CD4-positive, alpha-beta T cell treated with Interleukin-10 for 1 hour (primary cell): Measurements from ENCODE around the gene SIRT6.
"Not testable (repeated sequence)": the region's sequence is repeated elsewhere in the genome, so short reads cannot be mapped to it uniquely, and the experiment has no call there.

Experiments
- DNase-seq: peaks from one replicate; pipeline ENCODE4 v3.0.0-alpha.2; 2020

The SIRT6 gene

DNA sequence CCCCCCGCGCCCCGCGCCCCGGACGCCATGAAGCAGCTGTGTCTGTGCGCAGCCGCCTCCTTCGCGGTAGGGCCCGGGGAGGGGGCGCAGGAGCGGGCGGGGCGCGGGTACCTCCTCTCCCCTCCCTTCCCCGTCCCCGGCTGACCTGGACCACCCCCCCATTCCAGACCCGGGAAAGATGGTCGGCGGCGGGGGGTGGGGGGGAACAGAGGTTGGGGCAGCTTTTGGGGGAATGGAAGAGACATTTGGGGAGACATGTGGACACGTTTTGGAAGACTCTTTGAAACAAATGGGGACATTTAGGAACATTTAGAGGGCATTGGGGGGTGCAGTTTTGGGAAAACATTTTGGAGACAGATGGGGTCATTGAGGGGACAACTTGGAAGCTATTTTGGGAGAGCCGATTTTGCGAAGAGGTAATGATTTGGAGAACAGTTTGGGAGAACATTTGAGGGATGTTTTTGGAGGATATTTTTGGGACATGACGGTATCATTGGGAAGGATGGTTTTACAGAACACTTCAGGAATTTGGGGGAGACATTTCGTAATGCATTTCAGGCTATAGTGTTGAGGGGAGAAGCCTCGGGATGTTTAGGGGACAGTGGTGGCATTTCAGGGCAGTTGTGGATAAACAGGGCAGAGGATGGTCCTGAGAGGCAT is 16.2 kb upstream of the SIRT6 start:
- no peak for DNase-seq

DNA sequence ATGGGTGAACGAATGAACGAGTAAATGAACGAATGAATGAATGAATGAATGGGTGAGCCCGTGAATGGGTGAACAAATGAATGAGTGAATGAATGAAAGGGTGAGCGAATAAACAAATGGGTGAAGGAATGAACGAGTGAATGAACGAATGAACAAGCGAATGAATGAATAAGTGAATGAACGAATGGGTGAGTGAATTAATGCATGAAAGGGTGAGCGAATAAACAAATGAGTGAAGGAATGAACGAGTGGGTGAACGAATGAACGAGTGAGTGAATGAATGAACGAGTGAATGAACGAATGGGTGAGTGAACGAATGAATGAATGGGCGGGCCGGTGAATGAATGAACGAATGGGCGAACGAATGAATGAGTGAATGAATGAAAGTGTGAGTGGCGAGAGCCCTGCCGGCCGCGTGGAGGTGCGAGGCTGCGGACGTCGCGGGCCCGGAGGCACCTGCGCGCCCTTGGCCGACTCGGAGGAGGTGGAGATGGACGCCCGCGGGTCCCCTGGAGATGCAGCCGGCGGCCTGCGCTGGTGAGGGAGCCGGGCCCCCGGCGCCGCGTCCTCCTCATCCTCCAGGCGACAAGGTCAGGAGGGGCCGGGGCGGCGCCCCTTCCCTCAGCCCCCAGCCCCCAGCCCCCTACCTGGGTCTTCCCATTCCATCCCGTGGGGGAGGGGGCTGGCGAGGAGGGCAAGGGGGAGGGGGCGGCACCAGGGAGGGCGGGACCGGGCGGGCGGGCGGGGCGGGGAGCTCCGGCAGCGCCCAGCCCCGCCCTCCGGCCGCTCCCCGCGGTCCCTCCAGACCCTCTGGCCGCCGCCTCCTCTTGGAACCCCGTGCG is 15.5 kb upstream of the SIRT6 start:
- no peak for DNase-seq

- no peak for DNase-seq
Observed at GRCh38 chr19:4197228-4197624, 14.9 kb upstream of the SIRT6 start.

DNA sequence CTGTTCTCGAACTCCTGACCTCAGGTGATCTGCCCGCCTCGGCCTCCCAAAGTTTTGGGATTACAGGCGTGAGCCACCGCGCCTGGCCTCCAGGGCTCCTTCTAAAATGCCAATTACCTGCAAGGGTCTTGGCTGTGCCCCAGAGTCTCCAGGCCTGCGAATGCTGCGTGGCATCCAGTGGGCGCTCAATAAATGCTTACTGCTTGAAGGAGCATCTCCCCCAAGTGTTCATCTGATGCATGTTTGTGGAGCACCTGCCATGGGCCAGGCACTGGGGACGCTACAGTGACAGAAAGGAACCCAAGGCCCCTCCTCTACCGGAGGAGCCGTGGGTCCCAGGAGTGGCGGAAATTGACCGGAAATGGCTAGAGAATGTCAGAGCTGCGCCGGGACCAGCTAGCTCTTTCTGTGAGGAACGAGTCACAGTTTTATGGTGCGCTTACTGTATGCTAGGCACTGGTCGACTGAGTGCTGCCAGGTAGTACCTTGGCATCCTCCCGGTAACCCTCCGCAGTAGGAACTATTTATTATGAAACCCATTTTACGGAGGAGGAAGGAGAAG is 14.3 kb upstream of the SIRT6 start:
- DNase-seq: no peak

DNA sequence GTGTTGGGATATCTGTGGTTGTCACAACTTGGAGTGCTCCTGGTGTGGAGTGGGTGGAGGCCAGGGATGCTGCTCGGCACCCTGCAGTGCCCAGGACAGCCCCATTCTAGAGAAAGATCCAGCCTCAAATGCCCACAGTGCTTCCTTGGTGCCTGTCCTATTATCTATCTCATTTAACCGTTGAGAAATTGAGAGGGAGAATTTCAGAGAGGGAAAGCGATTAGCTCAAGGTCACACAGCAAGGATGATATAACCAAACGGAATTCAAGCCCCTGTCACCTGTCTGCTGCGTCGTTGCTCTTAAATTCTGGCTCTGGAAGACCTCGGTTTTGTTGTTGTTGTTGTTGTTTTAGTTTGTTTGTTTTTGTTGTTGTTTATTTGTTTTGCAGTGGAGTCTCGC is 13.6 kb upstream of the SIRT6 start:
- no peak for DNase-seq

DNA sequence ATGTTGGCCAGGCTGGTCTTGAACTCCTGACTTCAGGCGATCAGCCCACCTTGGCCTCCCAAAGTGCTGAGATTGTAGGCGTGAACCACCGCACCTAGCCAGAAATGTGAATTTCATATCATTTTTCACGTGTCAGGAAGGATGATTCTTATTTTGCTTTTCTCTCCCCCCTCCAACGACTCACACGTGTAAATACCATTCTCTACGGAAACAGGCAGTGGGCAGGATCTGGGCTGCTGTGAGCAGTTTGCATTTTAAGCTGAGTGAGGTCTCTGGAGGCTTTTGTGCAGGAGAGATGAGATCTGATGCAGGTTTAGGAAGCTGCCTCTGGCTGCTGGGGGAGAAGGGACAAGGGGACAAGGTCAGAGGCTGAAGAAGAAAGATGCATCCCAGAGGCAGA is 12.0 kb upstream of the SIRT6 start:
- no peak for DNase-seq

DNA sequence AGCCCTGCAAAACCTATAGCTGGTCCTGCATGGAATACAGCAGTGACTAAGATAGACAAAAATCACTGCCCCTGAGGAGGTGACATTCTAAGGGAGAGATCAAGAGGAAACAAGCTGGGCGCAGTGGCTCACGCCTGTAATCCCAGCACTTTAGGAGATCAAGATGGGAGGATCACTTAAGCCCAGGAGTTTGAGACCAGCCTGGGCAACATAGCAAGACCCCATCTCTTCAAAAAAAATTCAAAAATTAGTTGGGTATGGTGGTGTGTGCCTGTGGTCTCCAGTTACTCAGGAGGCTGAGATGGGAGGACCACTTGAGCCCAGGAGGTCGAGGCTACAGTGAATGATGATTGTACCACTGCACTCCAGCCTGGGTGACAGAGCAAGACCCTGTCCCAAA is 10.2 kb upstream of the SIRT6 start:
- DNase-seq: not testable (repeated sequence)

DNA sequence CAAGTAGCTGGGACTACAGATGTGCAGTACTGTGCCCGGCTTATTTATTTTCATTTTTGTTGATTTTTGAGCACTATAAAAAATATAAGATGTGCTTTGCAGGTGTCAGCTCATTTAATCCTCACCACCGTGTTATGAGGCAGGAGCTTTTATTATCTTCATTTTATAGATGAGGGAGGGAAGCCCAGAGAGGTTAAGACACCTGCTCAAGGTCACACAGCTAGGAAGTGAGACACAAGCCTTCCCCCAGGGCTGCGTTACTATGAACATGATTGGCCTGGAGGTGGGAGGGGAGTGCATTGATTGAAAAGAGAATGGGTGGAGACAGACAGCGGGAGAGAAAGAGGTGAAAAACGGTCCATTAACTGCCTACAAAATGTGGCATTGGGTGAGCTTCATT is 7.3 kb upstream of the SIRT6 start:
- DNase-seq: no peak

DNA sequence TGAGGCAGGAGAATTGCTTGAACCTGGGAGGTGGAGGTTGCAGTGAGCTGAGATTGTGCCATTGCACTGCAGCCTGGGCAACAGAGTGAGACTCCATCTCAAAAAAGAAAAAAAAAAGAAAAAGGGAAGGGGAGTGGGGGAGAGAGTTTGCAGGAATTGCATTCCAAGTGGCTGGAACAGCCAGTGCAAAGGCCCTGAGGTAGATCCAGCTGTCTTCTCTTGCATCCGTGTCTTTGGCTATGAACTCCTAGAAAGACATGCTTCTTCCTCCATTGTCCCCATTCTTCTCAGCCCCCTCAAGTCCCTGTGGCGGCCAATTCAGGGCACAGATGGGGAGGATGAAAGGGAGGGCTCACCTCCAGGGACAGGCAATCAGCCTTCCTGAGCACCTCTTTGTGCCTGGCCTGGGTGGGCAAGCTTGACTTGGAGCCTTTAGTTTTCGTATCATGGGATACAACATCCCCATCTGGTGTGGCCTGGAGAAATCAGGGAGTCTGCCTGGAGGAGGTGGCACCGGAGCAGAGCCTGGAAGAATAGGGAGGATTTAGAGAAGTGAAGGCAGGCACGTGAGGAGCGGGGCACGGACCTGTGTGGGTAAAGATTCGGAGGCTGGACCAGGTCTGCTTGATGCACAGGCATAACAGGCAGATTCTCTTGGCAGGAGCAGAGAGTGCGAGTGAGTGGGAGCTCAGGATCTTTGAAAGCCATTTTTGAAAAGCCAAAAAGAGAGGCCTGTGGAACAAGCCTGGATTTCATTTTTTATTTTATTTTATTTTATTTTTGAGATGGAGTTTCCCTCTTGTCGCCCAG is 5.2 kb upstream of the SIRT6 start:
- DNase-seq: no peak

GRCh38 chr19:4186087-4186993 is 4.0 kb upstream of the SIRT6 start:
- peak; percentile 79 for DNase-seq

- no peak for DNase-seq
Observed at GRCh38 chr19:4185413-4186086, 3.2 kb upstream of the SIRT6 start.

- DNase-seq: no peak
Observed at GRCh38 chr19:4184718-4185352, 2.5 kb upstream of the SIRT6 start.

DNA sequence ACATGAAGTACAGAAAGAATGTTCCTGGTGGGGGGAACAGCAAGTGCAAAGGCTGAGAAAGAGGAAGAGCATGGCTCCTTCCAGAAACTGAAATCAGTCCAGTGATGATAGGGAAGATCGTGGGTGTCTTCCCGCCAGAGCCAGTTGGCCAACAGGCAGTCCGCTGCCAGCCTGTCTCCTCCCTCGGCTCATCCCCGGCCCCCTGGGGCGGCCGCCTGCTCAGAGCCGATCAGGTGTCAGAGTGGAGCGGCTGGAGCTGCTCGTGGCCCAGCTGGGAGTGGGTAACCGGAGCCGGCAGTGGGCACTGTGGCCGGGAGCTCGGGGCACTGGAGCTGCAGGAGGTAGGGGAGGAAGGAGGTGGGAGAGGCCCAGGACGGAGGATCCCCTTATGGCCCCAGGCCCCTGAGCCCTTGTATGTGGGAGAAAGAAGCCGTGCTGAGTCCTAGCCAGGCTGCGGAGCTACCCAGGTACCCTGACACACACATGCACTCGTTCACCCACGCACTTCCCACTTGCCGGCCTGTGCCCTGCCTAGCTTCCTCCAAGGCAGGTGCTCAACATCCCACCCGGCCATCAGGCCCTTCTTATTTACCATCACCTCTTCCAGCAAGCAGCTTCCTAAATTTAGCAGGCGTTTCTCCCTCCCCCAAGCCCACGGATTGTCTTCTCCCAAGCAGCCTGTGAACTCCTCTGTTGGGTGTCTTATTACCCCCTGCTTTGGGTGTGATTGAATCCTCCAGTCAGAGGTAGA is 1.8 kb upstream of the SIRT6 start:
- DNase-seq: no peak

GRCh38 chr19:4181053-4181508 is 1.3 kb downstream of the SIRT6 start:
- no peak for DNase-seq

- no peak for DNase-seq
Observed at GRCh38 chr19:4178990-4179389, 3.4 kb downstream of the SIRT6 start.

DNA sequence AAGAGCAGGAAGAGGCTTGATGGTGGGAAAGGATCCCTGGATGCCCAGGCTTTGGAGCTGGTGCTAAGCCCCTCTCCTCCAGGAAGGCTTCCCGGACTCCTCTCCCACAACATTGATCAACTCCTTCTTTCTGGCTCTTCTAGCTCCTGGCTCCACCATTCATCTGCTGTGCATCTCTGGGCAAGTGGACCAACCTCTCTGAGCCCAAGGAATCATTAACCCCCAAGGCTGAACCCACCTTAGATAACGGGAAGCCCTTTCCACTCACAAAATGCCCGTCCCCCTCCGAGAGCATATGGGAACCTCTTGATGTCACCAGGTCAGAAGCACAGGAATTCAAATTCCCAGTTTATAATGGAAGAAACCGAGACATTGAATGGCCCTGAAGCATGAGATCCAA is 5.2 kb downstream of the SIRT6 start:
- DNase-seq: no peak

DNA sequence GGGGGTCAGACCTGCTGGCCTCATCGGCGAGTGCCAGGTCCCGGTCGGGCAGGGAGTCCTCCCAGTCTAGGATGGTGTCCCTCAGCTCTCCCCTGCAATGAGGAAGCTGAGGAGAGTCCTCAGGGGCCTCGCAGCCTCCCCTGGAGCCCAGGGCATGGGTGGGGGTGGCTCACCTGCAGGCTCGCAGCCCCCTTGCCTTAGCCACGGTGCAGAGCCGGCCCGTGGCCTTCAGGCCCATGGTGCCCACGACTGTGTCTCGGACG is 6.8 kb downstream of the SIRT6 start:
- DNase-seq: no peak

DNA sequence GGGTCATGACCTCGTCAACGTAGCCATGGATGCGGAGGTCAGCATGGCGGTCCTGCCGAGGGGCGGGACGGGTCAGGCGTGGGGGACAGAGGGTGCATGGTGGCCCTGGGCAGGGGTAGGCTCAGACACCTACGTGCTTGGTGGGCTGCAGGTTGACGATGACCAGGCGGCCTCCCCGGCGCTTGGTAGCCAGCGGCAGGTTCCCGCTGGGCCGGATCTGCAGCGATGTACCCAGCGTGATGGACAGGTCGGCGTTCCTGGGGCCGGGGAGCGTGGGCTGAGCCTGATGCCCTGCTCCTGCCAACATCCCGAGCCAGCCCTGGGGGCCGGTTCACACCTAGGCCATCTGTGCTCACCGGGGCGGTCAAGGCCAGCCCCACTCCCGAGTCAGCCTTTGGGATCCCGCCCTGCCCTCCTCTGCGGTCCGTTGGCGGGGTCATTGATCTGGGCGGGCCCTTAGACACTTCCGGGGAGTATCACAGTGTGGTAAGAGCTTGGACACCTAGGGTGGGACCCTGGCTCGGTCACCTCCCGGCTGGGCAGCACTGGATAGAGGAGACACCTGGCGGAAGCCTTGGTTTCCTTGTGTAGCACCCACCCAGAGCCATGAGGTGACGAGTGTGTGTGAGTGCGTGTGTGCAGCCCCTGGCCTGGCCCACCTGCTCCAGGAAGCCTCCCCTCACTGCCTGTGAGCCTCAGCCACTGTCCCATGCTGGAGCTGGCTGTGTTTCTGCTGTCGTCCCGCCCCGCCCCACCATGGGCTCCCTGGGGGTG is 7.3 kb downstream of the SIRT6 start:
- DNase-seq: no peak

DNA sequence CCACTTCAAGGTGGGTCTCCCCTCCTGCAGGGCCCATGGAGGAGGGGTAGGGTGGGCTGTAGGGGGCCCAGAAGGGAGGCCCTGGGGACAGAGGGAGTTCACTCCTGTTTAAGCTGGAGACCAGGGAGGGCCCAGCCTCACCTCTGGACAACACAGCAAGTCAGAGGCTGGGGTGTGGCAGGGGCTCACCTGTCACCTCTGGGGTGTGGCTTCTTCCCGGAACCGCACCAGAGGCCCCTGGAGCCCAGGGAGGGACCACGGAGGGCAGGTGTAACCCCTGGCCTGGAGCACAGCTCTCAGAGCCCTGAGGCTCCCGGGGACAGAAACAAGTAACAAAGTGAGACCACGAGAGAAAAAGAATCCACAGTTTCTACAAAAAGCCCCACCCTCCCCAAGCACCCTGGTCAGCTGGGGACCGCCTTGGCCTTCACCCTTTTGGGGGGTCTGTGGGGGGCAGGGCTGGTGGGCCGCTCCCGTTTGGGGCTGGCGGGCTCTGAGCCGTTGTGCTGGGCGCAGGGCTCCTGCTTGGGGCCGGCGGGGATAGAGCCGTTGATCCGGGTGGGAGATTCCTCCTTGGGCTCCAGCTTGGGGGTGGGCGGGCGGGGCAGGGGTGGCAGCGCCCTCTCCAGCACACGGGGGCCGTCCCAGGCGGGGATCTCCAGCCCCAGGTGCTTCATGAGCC is 8.0 kb downstream of the SIRT6 start:
- DNase-seq: no peak
